ENCODE results near the gene WDR48.

The WDR48 gene

GRCh38 chr3:39113291-39113690 is 61.5 kb downstream of the WDR48 start:
- Histone ChIP-seq H3K4me3 (no peak overlapping the region), H3K27ac (no peak overlapping the region)

- Histone ChIP-seq H3K27ac (no peak overlapping the region), H3K4me3 (no peak overlapping the region)
These were observed 62.6 kb downstream of the WDR48 start for GRCh38 chr3:39114456-39114855.

- Histone ChIP-seq H3K27ac (no peak overlapping the region), H3K4me3 (no peak overlapping the region)
These were observed 64.1 kb downstream of the WDR48 start for GRCh38 chr3:39115870-39116269.

GRCh38 chr3:39118079-39118478 is 66.3 kb downstream of the WDR48 start:
- H3K27ac ChIP-seq, result no peak overlapping the region
- no peak overlapping the region for H3K4me3 ChIP-seq

- H3K4me3 ChIP-seq, result no peak overlapping the region
- no peak overlapping the region for H3K27ac ChIP-seq
These were observed 67.3 kb downstream of the WDR48 start for GRCh38 chr3:39118931-39119660.

- Histone ChIP-seq H3K4me3 (no peak overlapping the region), H3K27ac (no peak overlapping the region)
These were observed 69.8 kb downstream of the WDR48 start for GRCh38 chr3:39121621-39122020.

- Histone ChIP-seq H3K4me3 (no peak overlapping the region), H3K27ac (no peak overlapping the region)
These were observed 71.0 kb downstream of the WDR48 start for GRCh38 chr3:39122813-39123212.

DNA sequence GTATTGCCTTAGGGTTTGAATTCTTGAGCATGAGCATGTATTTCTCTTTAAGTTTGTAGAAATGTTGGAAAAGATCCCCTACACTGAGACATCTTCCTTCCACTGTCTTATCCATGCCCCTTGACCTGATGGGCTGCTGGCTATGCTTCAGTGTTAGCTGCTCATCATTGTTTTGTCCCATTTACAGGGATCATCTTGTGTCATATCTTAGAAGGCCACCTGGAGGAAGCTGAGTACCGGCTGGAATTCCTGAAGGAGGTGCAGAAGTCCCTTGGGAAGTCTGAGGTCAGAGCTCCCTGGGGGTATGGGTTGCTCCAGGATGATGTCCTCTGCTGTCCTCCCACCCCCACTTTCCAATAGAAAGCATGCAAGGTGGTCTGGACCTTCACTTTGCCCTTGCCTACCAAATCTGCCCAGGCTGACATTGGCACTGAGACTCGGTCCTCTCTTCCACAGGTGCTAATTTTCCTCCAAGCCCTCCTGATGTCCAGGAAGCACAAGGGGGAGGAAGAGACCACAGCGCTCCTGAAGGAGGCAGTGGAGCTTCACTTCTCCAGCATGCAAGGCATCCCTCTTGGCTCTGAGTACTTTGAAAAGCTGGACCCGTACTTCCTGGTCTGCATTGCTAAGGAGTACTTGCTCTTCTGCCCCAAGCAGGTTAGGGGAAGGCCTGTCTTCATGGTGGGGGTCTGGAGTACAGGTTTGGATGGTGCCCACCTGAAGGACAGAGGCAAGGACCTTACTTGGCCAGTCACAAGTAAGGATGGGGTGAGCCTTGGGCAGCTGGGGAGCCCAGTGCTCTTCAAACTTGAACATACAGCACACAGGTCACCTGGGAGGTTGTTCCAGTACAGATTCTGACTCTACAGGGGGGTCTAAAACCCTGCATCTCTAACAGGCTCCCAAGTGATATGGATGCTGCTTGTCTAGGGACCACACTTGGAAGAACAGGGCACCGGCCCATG is 73.3 kb downstream of the WDR48 start:
- Histone ChIP-seq H3K27ac (no peak overlapping the region), H3K4me3 (no peak overlapping the region)

DNA sequence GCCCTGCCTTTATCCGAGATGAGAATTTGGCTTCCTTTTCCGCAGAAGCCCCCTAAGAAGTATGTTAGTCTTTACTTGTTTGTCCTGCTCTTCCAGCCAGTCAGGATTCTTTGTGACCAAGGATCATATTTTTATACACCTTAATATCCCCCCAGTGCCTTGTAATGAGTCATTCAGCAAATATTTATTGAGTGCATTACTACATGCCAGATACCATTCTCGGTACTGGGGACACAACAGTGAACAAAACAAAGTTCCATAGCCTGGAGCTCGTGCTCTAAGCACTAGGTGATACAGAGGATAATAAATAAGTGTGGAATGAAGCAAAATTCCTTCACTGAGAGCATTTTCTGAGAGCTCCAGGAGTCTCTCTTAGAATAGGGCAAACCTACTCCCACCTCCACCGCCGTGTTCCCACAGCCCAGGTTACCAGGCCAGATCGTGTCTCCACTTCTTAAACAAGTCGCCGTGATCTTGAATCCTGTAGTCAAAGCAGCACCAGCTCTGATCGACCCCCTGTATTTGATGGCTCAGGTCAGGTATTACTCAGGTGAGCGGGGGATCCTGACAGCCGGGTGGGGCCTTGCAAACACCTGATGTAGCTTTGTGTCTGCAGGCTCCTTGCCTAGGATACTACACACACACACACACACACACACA is 74.2 kb downstream of the WDR48 start:
- H3K27ac ChIP-seq, result no peak overlapping the region
- H3K4me3 ChIP-seq, result no peak overlapping the region

DNA sequence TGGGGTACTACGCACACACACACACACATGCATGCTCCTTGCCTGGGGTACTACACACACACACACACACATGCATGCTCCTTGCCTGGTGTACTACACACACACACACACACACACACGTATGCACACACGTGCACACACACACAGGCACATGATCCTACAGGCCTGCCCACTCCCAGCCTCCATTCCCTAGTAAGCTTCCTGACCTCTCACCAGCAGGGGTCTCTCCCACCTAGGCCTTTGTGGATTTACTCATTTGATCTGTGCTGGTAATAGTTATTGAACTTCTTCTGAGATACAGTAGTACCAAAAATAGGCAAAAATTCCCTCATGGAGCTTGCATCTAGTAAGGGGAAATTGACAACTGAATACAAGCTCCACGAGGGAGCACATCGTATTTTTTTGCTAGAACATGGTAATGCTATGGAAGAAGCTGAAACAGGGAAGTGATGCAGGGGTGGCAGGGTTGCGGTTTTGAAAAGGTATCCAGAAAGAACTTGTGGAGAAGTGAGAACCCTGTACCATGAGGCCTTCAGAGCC is 74.8 kb downstream of the WDR48 start:
- no peak overlapping the region for H3K4me3 ChIP-seq
- H3K27ac ChIP-seq, result peak overlapping the region in 1 of 21 experiments; percentile 16

DNA sequence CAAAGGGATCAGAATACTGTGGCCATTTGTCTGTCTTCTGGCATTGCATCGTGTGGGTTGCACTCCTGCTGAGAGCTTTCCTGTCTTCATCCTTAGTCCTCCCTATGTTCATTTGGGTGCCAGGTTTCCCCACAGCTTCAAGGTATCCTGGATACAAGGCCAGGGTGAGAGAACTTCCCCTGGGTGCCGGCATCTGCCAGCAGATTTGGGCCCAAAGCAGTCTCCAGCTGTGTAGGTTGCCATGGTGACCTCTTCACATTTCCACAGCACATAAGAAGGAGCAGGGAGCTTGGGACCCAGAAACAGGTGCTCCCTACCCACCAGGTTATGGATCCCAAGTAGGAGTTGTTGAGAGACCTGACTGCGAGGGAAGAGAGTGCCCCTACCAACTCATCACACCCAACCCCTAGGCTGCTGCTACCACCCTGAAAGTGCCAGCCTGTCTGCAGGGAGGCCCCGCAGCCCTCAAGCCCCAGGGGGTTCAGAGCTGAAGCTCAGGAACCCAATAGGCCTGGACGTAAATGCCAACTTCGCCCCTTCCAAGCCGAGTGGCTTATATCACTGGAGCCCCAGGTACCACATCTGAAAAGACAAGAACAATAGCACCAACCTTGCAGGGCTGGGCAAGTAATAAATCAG is 75.6 kb downstream of the WDR48 start:
- H3K4me3 ChIP-seq, result no peak overlapping the region
- H3K27ac ChIP-seq, result peak overlapping the region in 2 of 21 experiments; percentile 16 to 51

- peak overlapping the region in 2 of 21 experiments; percentile 16 to 51 for H3K27ac ChIP-seq
- H3K4me3 ChIP-seq, result no peak overlapping the region
These were observed 76.1 kb downstream of the WDR48 start for GRCh38 chr3:39127908-39128304.

DNA sequence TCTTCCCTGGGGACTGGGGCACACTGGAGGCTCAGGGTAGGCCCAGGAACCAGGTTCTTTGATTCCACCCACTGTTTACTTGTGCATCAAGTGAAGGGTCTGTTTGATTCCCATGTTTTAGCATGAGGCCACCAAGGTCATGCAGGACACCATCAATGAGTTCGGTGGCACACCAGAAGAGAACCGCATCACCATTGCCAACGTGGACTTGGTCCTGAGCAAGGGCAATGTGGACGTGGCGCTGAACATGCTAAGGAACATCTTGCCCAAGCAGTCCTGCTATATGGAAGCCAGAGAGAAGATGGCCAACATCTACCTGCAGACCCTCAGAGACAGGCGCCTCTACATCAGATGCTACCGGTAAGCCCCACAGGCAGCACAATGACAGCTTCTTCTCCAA is 77.1 kb downstream of the WDR48 start:
- no peak overlapping the region for H3K27ac ChIP-seq
- no peak overlapping the region for H3K4me3 ChIP-seq

DNA sequence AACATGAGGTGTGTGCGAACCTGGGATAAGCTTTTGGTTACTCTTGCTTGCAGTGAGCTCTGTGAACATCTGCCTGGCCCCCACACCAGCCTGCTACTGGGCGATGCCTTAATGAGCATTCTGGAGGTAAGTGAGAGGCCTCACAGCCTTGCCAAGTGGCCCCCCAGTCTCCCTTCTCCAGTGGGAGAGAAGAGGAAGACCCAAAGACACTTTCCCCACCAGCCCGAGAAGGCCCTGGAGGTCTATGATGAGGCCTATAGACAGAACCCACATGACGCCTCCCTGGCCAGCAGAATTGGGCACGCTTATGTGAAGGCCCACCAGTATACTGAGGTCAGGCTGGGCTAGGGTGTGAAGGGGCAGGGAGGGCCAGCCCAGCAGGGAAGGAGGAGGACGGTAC is 78.2 kb downstream of the WDR48 start:
- Histone ChIP-seq H3K4me3 (no peak overlapping the region), H3K27ac (no peak overlapping the region)

- no peak overlapping the region for H3K27ac ChIP-seq
- no peak overlapping the region for H3K4me3 ChIP-seq
These were observed 79.0 kb downstream of the WDR48 start for GRCh38 chr3:39130693-39131265.

GRCh38 chr3:39132096-39133092 is 80.6 kb downstream of the WDR48 start:
- Histone ChIP-seq H3K27ac (no peak overlapping the region), H3K4me3 (no peak overlapping the region)

DNA sequence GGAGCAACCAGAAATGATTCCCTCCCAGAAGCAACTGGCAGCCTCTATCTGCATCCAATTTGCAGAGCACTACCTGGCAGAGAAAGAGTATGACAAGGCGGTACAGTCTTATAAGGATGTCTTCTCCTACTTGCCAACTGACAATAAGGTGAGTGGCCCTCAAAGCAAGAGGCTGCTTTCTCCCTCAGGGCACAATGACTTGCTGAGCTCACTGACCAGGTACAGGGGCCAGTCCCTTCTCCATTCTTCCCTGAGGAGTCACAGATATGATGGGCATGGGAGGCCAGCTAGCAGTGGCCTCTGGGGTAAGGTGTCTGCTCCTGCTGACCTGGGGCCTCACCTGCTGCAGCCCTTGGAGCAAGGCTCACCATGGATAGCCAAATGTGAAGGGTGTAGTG is 81.3 kb downstream of the WDR48 start:
- Histone ChIP-seq H3K4me3 (no peak overlapping the region), H3K27ac (no peak overlapping the region)

DNA sequence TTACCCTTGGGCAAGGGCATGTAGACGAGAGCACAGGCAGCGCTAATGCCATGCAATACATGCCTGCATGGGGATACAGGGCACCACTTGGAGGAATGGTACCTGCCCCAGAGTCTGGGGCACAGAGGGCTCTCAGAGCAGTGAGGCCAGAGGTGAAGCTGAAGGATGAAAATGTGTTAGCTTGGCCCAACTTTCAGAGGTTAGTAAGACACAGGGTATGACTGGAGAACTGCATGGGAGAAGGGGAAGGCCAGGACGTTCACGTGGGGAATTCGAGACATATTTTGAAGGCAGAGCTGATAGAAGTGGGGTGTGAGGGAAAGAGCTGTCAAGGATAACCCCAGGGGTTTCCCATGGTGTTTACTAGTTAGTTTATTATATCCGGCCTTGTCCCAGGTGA is 82.0 kb downstream of the WDR48 start:
- no peak overlapping the region for H3K4me3 ChIP-seq
- no peak overlapping the region for H3K27ac ChIP-seq
